K562 (cell line): Measurements from ENCODE around the gene SUOX. TPM values are rescaled to one million over a fixed set of nuclear protein-coding genes. Genes with fewer than 3 reads are reported as not detected.

Experiments used
- ATAC-seq: fragments of 200-7000 bp; cut with Tn5 transposase; 3 replicates; pipeline ENCODE4 v1.9.1; 2020; ENCODE audit warnings: moderate library complexity
- BruUV-seq: library from RNA; stranded (reverse); fragments of 400-500 nt; replicated peaks from 2 replicates; lab custom pipeline; 2021; lab: Mats Ljungman, UMichigan
- CTCF ChIA-PET: fragments of 300-600 bp; formaldehyde crosslinking; extraction: SDS; loops from one replicate; lab custom pipeline; 2021; ENCODE audit warnings: low intra/inter-chr PET ratio; lab: Yijun Ruan, JAX
- POLR2A ChIA-PET: fragments of 300-600, 350-650 bp; sonication (Branson Sonifier 250); formaldehyde crosslinking; extraction: SDS; loops from one replicate; lab custom pipeline; 2021; ENCODE audit warnings: antibody characterized with exemption, inconsistent platforms; lab: Yijun Ruan, JAX
- DNase-seq, 4 experiments: peaks; one replicate each; pipeline versions ENCODE4 v3.0.0 to v3.0.0-alpha.2; 2011 to 2018; ENCODE audit warnings: low spot score in 3 of 4, mixed read lengths in 3 of 4; ENCODE audit errors: extremely low read depth in 1 of 4
- FAIRE-seq: peaks from 2 replicates; lab custom pipeline; 2011; peaks lifted over from hg19 to GRCh38; lab: Jason Lieb, UNC
- H2AFZ ChIP-seq: 2 replicates; pipeline ENCODE4 v1.6.0; 2011; ENCODE audit warnings: low read depth, low read length, control low read depth, inconsistent platforms
- H3K27ac ChIP-seq: fragments of 200-600 bp; 3 replicates; pipeline ENCODE4 v1.8.0; 2011; ENCODE audit warnings: low read depth, mild to moderate bottlenecking, control low read depth, inconsistent platforms, low read length, moderate library complexity, mixed read lengths; ENCODE audit errors: extremely low read depth
- H3K27me3 ChIP-seq, 2 experiments: fragments of 300-600 bp in 1 of 2; 2 replicates in 1 of 2; 3 replicates in 1 of 2; pipeline versions ENCODE4 v1.6.0 to v1.8.0; 2011; ENCODE audit warnings: inconsistent platforms in 2 of 2, low read length in 2 of 2, mild to moderate bottlenecking in 1 of 2, mixed read lengths in 1 of 2, moderate library complexity in 1 of 2; ENCODE audit not compliant: control insufficient read depth in 2 of 2, insufficient read depth in 2 of 2
- H3K36me3 ChIP-seq: fragments of 300-600 bp; 3 replicates; pipeline ENCODE4 v1.8.0; 2011; ENCODE audit warnings: mild to moderate bottlenecking, low read length, inconsistent platforms; ENCODE audit not compliant: control insufficient read depth, insufficient read depth
- H3K4me1 ChIP-seq, 2 experiments: fragments of 200-600 bp in 1 of 2; replicated peaks in 1 of 2; 2 replicates in 1 of 2; 3 replicates in 1 of 2; pipeline versions ENCODE4 v1.5.1 to v1.8.0; 2011; ENCODE audit warnings: inconsistent platforms in 2 of 2, low read length in 2 of 2, mild to moderate bottlenecking in 1 of 2, mixed read lengths in 1 of 2, moderate library complexity in 1 of 2; ENCODE audit not compliant: control insufficient read depth in 2 of 2, insufficient read depth in 2 of 2
- H3K4me2 ChIP-seq: 2 replicates; pipeline ENCODE4 v1.6.1; 2011; ENCODE audit warnings: low read length, control low read depth, inconsistent platforms, mixed read lengths; ENCODE audit not compliant: insufficient read depth
- H3K4me3 ChIP-seq: fragments of 200-600 bp; sonication (generic), shearing (Covaris generic); 2 replicates; pipeline ENCODE4 v1.5.1; 2016; ENCODE audit warnings: control low read depth, inconsistent platforms
- H3K79me2 ChIP-seq: fragments of 200-600 bp; 3 replicates; pipeline ENCODE4 v1.8.0; 2011; ENCODE audit warnings: low read length, inconsistent platforms; ENCODE audit not compliant: control insufficient read depth, insufficient read depth
- H3K9ac ChIP-seq, 2 experiments: 2 replicates each; pipeline versions ENCODE4 v1.6.0 to v1.6.1; 2011; ENCODE audit warnings: low read depth in 2 of 2, low read length in 2 of 2, control low read depth in 1 of 2, inconsistent platforms in 1 of 2, mild to moderate bottlenecking in 1 of 2, mixed read lengths in 1 of 2; ENCODE audit not compliant: insufficient read depth in 1 of 2
- H3K9me1 ChIP-seq: one replicate; pipeline ENCODE4 v1.6.0; 2011; ENCODE audit warnings: inconsistent platforms, mild to moderate bottlenecking, low read length, moderate library complexity; ENCODE audit not compliant: control insufficient read depth, insufficient read depth
- H3K9me3 ChIP-seq: replicated peaks from 2 replicates; pipeline ENCODE4 v1.5.1; 2011; ENCODE audit warnings: low read depth, low read length, inconsistent platforms; ENCODE audit not compliant: control insufficient read depth, insufficient read depth
- H4K20me1 ChIP-seq: replicated peaks from 2 replicates; pipeline ENCODE4 v1.6.1; 2011; ENCODE audit warnings: low read length, inconsistent platforms, mixed read lengths; ENCODE audit not compliant: control insufficient read depth, insufficient read depth
- ARID1B ChIP-seq: fragments of 450-650 bp; IDR thresholded peaks from 2 replicates; pipeline ENCODE4 v1.6.1; 2016; ENCODE audit warnings: antibody characterized with exemption, mild to moderate bottlenecking, inconsistent platforms
- ARID3A ChIP-seq: IDR thresholded peaks from 2 replicates; pipeline ENCODE4 v1.6.1; 2012; ENCODE audit warnings: low read depth, low read length, improper control_type of control experiment, borderline replicate concordance
- CTCF ChIP-seq, 3 experiments: IDR thresholded peaks in 2 of 3; conservative IDR thresholded peaks in 1 of 3; 2 replicates each; pipeline ENCODE4 v1.5.1; 2011 to 2012; ENCODE audit warnings: low read length in 3 of 3, mild to moderate bottlenecking in 3 of 3, control low read depth in 2 of 3, improper control_type of control experiment in 1 of 3, inconsistent platforms in 1 of 3, low read depth in 1 of 3, mixed read lengths in 1 of 3, moderate library complexity in 1 of 3; ENCODE audit not compliant: insufficient read depth in 2 of 3
- FOXJ2 ChIP-seq: fragments of 200-800 bp; sonication (Bioruptor generic); IDR thresholded peaks from 2 replicates; pipeline ENCODE4 v1.6.1; 2016; ENCODE audit warnings: missing genetic modification characterization, missing compliant biosample characterization
- KDM1A ChIP-seq, 2 experiments: fragments of 450-650 bp; IDR thresholded peaks; 2 replicates each; pipeline ENCODE4 v1.6.1; 2016; ENCODE audit warnings: mild to moderate bottlenecking in 2 of 2
- MYNN ChIP-seq, 2 experiments: sonication (generic); formaldehyde crosslinking in 1 of 2; IDR thresholded peaks; 2 replicates each; pipeline versions ENCODE4 v1.5.0 to v1.6.1; 2016 to 2020; ENCODE audit warnings: antibody characterized with exemption in 1 of 2, missing genetic modification reagents in 1 of 2
- NCOA6 ChIP-seq: fragments of 450-650 bp; IDR thresholded peaks from 2 replicates; pipeline ENCODE4 v1.6.1; 2017; ENCODE audit warnings: mild to moderate bottlenecking
- PHF8 ChIP-seq: fragments of 200-600 bp; sonication (generic); IDR thresholded peaks from 2 replicates; pipeline ENCODE4 v1.6.1; 2012; ENCODE audit warnings: mixed run types, mild to moderate bottlenecking, inconsistent platforms, low read length, moderate library complexity, borderline replicate concordance
- SRSF3 ChIP-seq: fragments of 200-400 bp; formaldehyde crosslinking; IDR thresholded peaks from 2 replicates; pipeline ENCODE4 v1.6.1; 2016; ENCODE audit warnings: mild to moderate bottlenecking, low read length, moderate library complexity; ENCODE audit not compliant: insufficient read depth
- TAF15 ChIP-seq: fragments of 200-400 bp; formaldehyde crosslinking; IDR thresholded peaks from 2 replicates; pipeline ENCODE4 v1.6.1; 2017; ENCODE audit warnings: mild to moderate bottlenecking, low read depth, low read length, moderate library complexity
- TBP ChIP-seq: optimal IDR thresholded peaks from 2 replicates; pipeline ENCODE3; 2011; ENCODE audit warnings: low read depth, low read length, improper control_type of control experiment
- WHSC1 ChIP-seq: IDR thresholded peaks from one replicate; pipeline ENCODE4 v1.6.1; 2012; ENCODE audit warnings: low read length, control low read depth, inconsistent platforms
- YBX1 ChIP-seq: fragments of 450-650 bp; IDR thresholded peaks from 2 replicates; pipeline ENCODE4 v1.7.1; 2016; ENCODE audit warnings: mild to moderate bottlenecking
- ZNF212 ChIP-seq: fragments of 450-650 bp; formaldehyde crosslinking; IDR thresholded peaks from 2 replicates; pipeline ENCODE4 v1.4.0; 2020; ENCODE audit warnings: mild to moderate bottlenecking
- ZNF316 ChIP-seq: fragments of 450-650 bp; IDR thresholded peaks from 2 replicates; pipeline ENCODE4 v1.6.1; 2016
- ZNF384 ChIP-seq: IDR thresholded peaks from 2 replicates; pipeline ENCODE4 v1.6.1; 2012; ENCODE audit warnings: low read depth, low read length, improper control_type of control experiment
- ZNF507 ChIP-seq: conservative IDR thresholded peaks from 2 replicates; pipeline ENCODE4 v1.6.1; 2017; ENCODE audit warnings: missing genetic modification characterization, missing compliant biosample characterization
- WGBS: fragments of 100-300 bp; shearing (Covaris generic); methylation state at CpG from one replicate; pipeline ENCODE4 v1.1.6; 2016; ENCODE audit warnings: low coverage, mixed read lengths; ENCODE audit not compliant: insufficient coverage; ENCODE audit errors: missing lambda C conversion rate; 5-methylcytosine and 5-hydroxymethylcytosine counted together
- in situ Hi-C: fragments of 300-500 bp; cut with MboI; formaldehyde crosslinking; loops from 4 replicates; pipeline ENCODE4 v1.15.0; 2018; ENCODE audit warnings: inconsistent platforms, mixed read lengths
- intact Hi-C: fragments of 100-400 bp; cut with micrococcal nuclease; formaldehyde crosslinking; loops from 2 replicates; pipeline ENCODE4 v1.14.2; 2022
- polyA plus RNA-seq, 8 experiments: library from polyadenylated mRNA; depleted of rRNA in 4 of 8; stranded (reverse) in 5 of 8; unstranded in 3 of 8; fragments of >200 nt; fragmentation: Nextera tagmentation in 2 of 8; fragmentation: Illumina TruSeq in 1 of 8; extraction: Ambion mirVana in 2 of 8; extraction: Trizol in 1 of 8; gene quantifications; 2 replicates each; pipeline versions ENCODE4 v1.2.1 to v1.2.3, GENCODE V29; 2011 to 2014; ENCODE audit warnings: inconsistent platforms in 1 of 8, missing spikeins in 1 of 8
- total RNA-seq, 7 experiments: library from RNA; depleted of rRNA in 6 of 7; stranded (reverse); fragments of >200 nt in 6 of 7; fragmentation: Illumina TruSeq in 2 of 7; extraction: Trizol in 2 of 7; gene quantifications; 2 replicates each; pipeline versions ENCODE4 v1.2.1 to v1.2.3, GENCODE V29; 2011 to 2021; ENCODE audit warnings: low replicate concordance in 1 of 7
- TF ChIP-seq, protein P1 (sequence below): fragments of 250-450 bp; sonication (Bioruptor Pico); IDR thresholded peaks from 2 replicates; pipeline ENCODE4 v1.8.0; 2022; ENCODE audit warnings: inconsistent platforms, mild to moderate bottlenecking, moderate library complexity, borderline replicate concordance

The SUOX gene
- total and polyA plus RNA-seq, 9 of the 15 experiments (the other 6 are each of a cell fraction or from before 2014, with no cell fraction given) = 9.2 to 39.7 (median 25.4) TPM

- TF ChIP-seq PHF8 (no peak), ZNF316 (peak; percentile 97), ZNF384 (peak; percentile 90), MYNN (IDR thresholded peaks at IDR 0.05) (no peak), MYNN (CRISPR knock-in tag; IDR thresholded peaks at IDR 0.05) (no peak), NCOA6 (no peak), YBX1 (no peak), SRSF3 (no peak), ARID1B (0 out of 2 replicates have a peak, but pooled peaks have one; percentile 11)
- TF ChIP-seq, all 486 proteins: peak for 9
Observed at GRCh38 chr12:55983232-55983842, 13.7 kb upstream of the SUOX start (continued).

- no peak for ATAC-seq
- no peak for FAIRE-seq
- POLR2A ChIA-PET = interaction anchor here (1.1 to 5.9 kb wide), 3 partner anchors 11 to 140 kb away, joined by 4 to 49 read pairs (median 15); partner anchors contain the start of genes RAB5B and SUOX
- no peak overlapping the region for H3K27ac ChIP-seq
- in situ Hi-C loops = no loop called here
- H3K36me3 ChIP-seq = peaks cover 43% of the 10 kb centered on the region
- WGBS = 47% methylated on average over 2 of the region's 2 CpGs
- no peak overlapping the region for H3K4me2 ChIP-seq
- peaks cover 7 to 9% of the 10 kb centered on the region in 2 experiments; a peak in 3 of 5 replicates for H3K4me1 ChIP-seq
- no peaks in the 10 kb centered on the region for H3K27me3 ChIP-seq
- no peaks in the 10 kb centered on the region for H4K20me1 ChIP-seq
- no peak for DNase-seq
- no peaks in the 10 kb centered on the region; the same call in 2 of the 3 replicates for H3K79me2 ChIP-seq
- no peaks in the 10 kb centered on the region for H3K9me1 ChIP-seq
- BruUV-seq = no TSS peak
- H2AFZ ChIP-seq = no peak overlapping the region
- CTCF ChIA-PET = no interaction called here
- H3K9me3 ChIP-seq = no peaks in the 10 kb centered on the region
- H3K4me3 ChIP-seq = no peak overlapping the region
- no peak overlapping the region for H3K9ac ChIP-seq
- intact Hi-C loops = no loop called here
- TF ChIP-seq TAF15 = no peak
- TF ChIP-seq ZNF212 (CRISPR knock-in tag) = no peak
- TF ChIP-seq, protein P1, sequence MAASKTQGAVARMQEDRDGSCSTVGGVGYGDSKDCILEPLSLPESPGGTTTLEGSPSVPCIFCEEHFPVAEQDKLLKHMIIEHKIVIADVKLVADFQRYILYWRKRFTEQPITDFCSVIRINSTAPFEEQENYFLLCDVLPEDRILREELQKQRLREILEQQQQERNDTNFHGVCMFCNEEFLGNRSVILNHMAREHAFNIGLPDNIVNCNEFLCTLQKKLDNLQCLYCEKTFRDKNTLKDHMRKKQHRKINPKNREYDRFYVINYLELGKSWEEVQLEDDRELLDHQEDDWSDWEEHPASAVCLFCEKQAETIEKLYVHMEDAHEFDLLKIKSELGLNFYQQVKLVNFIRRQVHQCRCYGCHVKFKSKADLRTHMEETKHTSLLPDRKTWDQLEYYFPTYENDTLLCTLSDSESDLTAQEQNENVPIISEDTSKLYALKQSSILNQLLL = no peak
- TF ChIP-seq FOXJ2 (tag) = no peak
- no peak for TF ChIP-seq KDM1A (IDR thresholded peaks at IDR 0.05)
- no peak for TF ChIP-seq ZNF507
- TF ChIP-seq WHSC1 = no peak
- TF ChIP-seq TBP = no peak
- TF ChIP-seq ARID3A = no peak
- TF ChIP-seq CTCF (IDR thresholded peaks at IDR 0.05 in 2 of 3, conservative IDR thresholded peaks at IDR 0.05 in 1 of 3; ENCODE audit: insufficient read depth in 2 of 3, low read depth in 1 of 3, low read length in 3 of 3) = no peak
Observed at GRCh38 chr12:55984861-55985260, 12.2 kb upstream of the SUOX start.
